Left hindlimb (tissue), 1 donor: ENCODE data around the gene ZFPM1.
"Not testable (repeated sequence)": the region's sequence is repeated elsewhere in the genome, so short reads cannot be mapped to it uniquely, and the experiment has no call there.

Source experiments
- DNase-seq: peaks from one replicate; pipeline ENCODE4 v3.0.0-alpha.2; 2018

ZFPM1 gene

DNA sequence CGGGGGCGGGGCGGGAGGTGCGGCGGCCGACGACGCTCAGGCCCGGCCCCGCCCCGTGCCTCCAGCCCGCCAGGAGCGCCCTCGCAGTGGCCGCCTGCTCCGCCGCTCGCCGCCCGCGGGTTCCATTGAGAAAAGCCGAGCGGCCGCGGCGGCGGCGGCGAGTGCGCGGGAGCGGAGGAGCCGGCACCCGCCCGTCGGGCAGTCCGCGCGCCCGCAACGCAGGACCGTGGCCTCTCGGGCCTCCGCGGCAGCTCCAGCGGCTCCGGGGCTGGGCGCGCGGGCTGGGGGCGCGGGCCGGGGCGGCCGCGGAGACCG, at the start of gene ZFPM1:
Gene ZFPM1 (plus strand): TSS at position 64 of the 315 bp plus-strand sequence. CDS start 359 bp downstream, outside the sequence.
- no peak for DNase-seq

DNA sequence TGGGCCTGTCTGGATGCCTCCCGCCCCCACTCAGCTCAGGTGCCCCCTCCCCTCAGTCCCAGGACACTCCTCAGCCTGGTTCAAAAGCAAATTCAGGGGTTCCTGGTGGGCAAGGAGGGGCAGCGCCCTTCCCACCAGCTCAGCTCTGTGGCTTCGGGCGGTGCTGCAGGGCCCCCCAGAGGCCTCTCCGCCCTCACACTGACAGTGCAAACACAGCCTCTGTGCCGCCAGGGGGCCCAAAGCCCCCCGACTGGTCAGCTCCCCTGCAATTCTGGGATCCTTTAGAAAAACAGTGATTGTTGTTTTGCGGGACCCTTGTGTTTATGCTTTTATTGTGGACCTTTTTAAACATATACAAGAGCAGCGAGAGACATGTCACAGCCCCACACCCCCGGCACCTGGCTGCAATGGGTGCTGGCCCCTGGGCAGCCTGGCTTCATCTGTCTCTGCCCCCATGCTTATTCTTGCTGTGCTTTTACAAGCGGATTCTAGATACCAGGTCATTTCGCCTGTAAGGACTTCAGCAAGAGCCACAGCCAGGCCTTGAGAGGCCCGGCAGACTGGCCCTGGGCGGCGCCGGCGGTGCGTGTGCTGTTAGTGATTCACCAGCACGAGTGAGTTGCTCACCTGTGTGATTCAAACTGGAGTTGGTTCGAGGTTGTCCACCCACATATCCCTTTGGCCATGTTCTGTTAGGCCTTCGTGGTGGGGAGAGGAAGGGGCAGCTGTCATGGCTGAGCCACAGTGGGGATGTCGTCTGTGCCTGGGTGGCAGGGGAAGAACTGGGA, 49.1 kb upstream of the ZFPM1 start:
- DNase-seq = no peak

DNA sequence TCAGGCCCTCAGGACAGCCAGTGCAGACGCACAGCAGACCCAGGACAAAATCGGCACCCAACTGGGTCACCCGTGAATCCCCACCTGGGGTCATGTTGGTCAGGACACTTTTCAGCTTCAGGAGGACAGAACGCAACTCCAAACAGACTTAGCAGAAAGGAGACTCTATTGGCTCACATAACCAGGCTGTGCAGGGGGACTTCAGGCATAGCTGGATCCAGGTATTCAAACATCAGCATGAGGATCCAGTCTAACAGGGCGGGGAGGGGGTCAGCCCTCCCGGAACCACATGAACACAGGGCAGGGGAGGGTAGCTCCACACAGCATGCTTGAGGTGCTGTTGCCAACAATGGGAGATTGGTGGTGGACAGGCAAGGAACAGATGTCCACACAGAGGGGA, 48.3 kb upstream of the ZFPM1 start:
- DNase-seq = no peak

DNA sequence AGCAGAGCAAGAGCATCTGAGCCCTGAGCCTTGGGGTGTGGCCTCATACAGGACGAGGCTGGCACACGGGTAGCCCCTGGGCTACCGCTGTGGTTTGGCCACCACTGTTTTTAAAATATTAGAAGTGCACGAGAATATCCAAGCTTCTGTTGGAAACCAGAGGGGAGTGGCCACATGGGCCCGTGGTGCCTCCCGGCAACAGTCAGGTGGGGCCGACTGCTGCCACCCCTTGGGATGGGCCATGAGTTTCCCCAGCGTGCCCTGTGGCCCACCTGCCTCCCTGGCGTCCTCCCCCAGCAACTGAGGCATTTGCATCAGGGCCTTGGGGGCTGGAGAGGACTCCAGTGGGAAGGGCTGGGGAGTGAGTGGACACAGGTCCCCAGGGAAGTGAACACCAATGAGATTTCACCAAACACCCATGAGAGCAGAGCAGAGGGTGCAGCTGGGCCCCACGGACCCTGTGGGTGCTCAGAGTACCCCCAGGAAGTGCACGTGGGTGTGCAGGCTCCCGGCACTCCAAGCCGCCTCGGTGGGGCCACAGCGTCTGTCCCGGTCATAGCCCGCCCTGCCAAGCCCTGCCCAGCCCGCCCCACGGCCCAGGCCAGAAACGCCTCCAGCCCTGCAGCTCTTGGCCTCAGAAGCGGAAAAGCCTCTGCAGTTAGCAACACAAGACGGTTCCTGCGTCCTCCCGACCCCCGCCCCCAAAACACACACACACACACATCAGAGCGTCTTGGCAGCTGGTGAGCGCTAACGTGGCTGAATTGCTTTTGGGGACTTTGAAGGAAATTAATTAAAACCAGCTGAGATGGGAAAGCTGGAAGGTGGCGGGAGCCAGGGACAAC, 47.6 kb upstream of the ZFPM1 start:
- DNase-seq = peak; percentile 93

DNA sequence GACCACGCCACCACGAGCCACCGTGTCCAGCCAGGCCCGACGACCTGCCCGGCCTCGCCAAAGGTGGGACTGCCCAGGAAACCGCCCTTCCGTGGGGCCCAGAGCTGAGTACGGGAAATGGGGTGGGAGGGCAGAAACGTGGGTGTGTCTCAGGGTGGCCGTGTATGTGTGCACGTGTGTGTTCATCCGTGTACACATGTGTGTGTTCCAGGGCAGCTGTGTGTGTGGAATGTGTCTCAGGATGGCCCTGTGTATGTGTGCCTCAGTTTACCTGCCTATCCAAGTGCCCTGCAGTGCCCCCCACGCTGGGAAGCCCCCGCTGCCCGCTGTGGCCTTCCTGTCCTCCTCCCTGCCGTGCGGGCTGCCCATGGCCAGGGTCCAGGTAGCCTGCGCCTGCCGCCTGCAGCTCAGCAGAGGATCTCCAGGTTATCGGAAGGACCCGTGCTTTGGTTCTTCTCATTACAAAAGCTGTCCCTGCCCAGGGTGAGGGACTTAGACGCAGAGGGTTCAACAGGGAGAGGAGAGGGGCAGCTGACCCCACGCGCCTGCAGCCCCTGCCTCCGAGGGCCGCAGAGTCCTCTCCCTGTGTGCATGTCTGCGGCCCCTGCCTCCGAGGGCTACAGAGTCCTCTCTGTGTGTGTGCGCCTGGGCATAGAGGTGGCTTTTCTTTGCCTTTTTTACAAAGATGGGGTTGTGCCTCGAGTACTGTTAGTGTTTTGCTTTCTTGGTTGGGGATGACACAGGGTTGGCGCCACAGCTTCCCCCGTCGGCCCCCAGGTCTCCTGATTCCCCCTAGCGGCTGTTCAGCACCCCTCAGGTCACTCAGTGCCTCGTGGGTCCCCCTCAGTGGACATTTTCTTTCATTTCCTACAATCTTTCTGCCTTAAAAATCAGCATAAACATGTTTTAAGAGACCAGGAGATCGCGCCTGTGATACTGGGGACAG, 46.7 kb upstream of the ZFPM1 start:
- peak; percentile 68 for DNase-seq

DNA sequence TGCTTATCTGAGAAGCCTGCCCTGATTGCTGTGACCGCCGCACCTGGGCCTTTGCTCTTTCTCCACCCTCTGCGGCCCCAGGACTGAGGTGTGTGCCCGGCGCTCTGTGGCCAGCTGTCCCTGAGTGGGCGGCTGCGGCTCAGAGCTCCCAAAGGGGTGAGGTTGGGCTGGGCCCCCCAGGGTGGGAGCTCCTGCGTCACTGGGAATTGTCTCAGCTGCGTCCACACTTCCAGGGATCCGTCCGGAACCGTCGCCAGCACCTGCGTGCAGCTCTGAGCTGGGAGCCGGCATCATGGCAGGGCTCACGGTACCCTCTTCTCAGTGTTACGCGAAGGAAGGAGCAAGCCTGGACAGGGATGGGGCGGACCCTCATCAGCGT, 46.0 kb upstream of the ZFPM1 start:
- DNase-seq = no peak

DNA sequence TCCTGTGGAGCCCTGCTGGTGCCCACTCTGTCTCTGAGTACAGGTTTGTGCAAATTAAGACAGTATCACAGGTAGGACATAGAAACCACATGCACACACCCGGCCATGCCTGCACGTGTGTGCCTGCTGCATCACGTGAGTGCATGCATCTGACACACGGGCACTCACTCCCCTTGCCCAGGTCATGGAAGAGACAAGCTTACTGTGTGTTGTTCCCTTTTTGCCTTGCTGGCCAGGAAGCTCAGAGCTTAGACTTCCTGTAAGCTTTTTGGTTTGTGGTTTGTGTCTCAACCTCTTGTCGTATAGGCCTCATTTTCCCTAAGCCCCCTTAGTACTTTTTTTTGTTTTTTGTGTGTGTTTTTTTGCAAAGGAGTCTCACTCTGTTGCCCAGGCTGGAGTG, 45.3 kb upstream of the ZFPM1 start:
- no peak for DNase-seq

DNA sequence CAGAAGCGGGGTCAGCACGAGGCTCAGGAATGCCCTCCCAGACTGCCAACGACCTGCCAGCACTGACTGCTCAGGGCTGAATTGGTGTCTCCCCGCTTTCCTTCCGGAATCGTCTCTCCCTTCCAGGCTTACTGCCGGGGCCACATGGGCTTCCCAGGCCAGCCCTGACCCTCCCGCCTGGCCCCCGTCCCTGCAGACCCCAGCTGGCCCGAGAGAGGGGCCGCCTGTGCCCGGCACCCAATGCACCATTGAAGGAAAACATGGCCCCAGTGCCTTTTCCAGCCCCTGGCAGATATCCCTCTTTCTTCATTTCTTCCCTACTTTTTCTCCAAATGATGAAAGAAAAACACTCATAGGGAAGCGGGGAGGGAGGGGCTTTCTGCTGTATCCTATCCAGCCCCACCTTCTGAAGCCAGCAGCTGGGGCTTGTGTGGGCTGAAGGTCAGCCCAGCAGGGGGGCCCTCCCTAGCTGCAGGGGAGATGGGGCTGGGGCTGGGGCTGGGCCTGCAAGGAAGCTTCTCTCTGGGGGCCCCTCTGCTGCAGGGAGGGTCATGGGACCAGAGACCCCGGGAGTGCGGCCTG, 44.4 kb upstream of the ZFPM1 start:
- no peak for DNase-seq

DNA sequence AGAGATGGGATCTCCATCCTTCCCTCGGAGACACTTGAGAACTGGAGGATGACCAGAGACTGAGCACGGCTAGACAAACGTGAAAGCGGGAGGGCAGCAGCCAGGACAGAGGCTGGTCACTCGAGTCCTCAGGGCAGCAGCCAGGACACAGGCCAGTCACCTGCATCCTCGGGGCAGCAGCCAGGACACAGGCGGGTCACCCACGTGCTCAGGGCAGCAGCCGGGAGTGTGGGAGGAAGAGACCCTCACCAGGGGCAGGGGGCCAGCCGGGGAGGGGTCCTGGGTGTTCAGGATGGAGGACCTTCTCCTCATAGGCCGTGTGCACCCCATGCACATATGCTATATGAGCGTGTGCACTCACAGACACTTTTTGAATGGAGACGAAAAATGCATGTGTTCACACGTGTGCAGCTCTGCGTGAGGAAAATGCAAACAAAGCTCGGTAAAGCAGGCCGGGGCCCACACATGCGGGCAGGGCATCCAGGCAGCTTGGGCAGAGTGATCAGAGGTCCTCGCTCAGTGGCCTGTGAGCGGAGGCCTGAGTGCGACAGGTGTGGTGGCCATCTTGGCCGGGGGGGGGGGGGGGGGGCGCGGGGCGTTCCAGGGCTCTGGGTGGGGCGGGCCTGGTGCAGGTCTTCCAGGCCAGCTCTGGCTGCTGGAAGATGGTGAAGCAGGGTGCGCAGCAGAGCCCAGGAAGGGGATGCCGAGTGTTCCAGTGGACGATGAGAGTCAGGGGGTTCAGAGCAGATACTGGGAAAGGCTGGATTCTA, 43.6 kb upstream of the ZFPM1 start:
- no peak for DNase-seq

DNA sequence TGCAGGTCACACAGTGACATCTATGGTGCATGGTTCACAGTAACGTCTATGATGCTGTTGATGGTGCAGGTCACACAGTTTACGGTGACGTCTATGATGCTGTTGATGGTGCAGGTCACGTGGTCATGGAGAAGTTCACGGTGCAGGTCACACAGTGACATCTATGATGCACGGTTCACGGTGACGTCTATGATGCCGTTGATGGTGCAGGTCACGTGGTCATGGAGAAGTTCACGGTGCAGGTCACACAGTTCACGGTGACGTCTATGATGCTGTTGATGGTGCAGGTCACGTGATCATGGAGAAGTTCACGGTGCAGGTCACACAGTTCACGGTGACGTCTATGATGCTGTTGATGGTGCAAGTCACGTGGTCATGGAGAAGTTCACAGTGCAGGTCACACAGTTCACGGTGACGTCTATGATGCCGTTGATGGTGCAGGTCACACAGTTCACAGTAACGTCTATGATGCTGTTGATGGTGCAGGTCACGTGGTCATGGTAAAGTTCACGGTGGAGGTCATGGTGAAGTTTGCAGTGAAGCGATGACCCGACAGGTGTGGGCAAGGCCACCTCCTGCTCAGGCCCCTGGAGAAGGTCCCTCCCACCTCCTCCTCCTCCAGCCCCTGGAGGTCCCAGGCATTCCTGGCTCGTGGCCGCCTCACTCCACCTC, 42.6 kb upstream of the ZFPM1 start:
- not testable (repeated sequence) for DNase-seq

DNA sequence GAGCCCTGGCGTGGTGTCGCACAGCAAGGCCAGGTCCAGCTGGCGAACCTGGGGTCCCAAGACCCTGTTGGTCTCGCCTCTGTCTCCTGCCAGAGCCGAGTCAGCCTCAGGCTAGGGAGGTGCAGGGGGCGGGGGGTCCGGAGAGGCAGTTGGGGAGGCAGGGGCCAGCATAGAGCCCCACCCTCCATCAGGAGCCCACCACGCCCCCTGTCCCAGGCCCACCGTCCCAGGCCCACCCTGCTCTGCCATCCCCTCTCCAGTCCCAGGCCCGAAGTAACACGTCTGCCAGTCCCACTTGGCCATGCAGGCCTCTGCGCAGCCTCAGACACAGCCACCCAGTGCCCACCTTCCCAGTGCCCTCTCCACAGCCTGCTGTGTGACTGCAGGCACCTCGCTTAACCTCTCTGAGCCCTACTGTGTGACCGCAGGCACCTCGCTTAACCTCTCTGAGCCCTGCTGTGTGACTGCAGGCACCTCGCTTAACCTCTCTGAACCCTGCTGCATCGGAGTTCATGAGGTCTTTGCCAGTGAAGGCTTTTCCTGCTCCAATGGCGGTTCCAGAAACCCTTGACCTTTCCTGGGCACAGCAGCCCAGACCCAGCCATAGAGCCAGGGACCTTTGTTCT, 41.0 kb upstream of the ZFPM1 start:
- no peak for DNase-seq

DNA sequence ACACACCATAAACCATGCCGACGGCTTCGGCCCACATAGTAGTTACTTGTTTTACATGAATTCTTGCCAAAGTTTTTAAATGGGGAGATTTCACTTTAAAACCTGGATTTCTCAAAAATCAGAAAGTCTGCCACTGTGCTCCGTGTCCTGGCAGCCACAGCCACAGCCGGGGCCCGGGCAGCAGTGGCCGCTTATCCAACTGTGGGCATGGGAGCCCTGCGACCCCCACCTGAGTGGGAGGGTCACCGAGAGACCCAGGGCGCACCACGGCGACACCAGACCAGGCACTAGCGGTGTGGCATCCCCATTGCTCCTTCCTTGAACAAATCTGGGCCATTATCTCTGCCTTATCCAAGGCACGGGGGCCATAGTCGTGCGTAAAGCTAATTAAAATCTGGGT, 40.3 kb upstream of the ZFPM1 start:
- DNase-seq = no peak

DNA sequence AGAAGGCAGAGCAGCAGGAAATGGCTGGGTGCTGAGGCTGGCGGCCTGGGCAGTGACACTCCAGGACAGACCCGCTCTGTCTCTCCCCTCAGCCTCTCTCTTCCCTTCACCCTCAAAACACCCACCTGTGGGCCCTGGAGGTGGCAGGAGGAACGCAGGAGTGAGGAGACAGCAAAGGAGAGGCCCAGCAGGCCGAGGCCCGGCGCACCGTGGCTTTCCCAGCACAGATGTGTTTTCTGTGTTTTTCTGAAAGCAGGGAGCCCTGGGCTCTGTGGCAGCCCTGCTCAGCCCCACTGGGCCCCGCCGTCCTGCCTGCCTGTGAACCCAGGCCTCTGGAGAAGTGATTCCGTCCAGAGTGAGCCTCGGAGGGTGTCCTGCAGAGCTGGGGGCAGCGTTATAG, 39.8 kb upstream of the ZFPM1 start:
- no peak for DNase-seq

DNA sequence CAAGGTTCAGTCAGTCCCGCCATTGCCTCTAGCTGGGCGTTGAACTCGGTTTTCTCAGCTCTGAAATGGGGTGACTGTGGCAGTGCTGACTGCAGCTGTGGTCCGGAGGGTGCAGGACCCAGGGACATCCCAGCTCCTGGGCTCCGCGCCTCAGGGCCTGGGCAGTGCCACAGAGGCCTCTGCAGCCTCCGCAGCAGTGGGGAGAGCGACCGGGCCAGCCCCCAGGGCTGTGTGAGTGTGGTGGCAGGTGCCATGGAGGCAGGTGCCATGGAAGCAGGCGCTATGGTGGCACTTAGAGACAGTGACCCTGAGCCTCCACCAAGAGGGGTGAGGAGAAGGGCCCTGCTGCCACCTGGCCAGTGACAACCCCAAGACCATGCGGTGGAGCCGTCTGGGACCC, 39.4 kb upstream of the ZFPM1 start:
- no peak for DNase-seq

DNA sequence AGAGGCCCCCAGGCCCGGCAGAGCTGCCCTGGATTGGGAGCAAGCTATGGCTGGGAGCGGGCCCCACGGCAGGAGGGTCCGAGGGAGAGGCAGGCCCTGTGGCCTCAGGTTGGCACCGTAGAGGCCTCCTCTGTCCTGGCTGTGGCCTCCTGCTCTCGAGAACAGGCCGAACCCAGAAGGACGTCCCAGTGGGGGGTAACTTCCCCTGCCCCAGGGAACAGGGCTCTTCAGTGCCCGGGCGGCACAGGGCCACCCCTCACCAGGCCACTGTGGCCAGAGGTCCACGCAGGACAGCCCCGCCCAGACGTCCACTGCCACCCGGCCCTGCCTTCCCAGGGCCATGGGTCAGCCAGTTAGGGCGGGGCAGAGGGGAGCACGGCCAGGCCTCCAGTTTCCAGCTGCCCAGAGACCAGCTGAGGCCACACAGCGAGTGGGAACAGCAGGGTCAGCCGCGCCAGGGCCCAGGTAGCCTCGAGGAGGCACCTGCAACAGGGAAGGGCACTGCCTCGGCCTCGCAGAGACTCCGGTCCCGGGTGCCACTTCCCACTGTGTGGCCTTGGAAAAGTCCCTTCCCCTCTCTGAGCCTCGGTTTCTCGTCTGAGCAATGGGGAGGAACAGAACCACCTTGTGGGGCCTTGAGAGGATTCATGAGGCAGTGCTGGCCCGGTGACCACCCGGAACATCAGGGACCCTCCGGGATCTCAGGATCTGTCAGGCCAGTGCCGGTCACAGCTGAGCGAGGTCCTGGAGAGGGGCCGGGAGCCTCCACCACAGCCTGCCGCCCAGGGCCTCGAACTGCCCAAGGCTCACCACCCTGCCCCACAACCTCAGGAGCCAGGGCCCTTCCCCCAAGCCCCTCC, 38.3 kb upstream of the ZFPM1 start:
- no peak for DNase-seq

DNA sequence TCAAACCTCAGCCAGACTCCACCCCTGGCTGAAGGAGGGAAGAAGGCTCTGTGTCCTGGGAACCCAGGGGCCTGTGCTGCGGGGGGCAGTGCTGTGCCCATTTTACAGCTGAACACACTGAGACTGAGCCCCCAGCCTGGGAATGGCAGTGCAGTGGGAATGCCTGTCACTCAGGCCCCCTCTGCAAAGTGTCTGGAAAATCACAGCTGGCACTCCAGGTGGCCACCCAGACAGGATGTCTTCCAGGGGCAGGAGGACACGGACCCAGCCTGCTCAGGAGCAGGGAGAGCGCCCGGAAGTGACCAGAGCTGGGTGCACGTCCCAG, 37.7 kb upstream of the ZFPM1 start:
- no peak for DNase-seq

DNA sequence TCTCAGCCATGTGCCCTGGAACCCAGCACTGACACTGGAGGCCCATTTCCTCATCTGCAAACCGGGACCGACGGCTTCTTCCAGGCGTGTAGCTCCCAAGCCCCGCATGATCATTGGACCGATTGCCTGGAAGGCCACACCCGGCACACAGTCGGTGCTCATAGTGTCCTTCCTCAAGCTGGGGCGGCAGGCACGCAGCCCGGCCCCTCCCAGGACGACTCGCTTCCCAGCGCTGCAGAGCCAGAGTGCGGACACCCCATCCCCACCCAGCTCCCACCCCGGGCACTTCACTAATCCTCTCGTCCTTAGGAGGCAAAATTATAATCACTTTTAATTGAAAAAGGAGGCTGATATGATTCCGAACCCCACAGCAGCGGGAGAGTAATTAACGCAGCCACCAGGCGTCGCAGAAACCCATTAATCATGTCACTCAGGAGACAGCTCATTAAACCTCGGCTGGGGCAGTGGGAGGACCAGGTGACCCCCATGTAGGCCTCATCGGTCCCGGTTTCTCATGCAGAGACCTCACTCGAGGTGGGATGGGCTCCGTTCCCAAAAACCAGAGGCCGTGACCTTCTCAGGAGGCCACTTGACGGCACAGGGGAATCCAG, 37.3 kb upstream of the ZFPM1 start:
- DNase-seq = no peak

DNA sequence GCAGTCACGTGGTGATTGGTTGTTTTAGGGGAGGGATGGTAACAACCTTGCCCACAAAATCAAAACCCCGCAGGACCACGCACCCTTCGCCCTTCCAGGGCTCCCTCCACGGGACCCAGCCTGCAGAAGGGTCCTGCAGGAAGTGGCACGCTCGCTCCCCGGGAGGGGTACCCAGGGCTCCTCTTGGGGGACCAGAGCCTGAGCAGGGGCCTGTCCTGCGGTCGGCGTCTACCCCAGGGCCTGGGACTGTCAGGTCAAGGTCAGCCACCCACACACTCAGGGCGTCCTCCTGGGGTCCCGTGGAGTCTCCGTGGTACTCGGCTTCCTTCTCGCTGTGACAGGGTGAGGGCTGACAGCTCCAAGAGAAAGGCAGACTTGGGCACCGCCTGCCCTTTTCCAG, 36.4 kb upstream of the ZFPM1 start:
- DNase-seq = no peak

DNA sequence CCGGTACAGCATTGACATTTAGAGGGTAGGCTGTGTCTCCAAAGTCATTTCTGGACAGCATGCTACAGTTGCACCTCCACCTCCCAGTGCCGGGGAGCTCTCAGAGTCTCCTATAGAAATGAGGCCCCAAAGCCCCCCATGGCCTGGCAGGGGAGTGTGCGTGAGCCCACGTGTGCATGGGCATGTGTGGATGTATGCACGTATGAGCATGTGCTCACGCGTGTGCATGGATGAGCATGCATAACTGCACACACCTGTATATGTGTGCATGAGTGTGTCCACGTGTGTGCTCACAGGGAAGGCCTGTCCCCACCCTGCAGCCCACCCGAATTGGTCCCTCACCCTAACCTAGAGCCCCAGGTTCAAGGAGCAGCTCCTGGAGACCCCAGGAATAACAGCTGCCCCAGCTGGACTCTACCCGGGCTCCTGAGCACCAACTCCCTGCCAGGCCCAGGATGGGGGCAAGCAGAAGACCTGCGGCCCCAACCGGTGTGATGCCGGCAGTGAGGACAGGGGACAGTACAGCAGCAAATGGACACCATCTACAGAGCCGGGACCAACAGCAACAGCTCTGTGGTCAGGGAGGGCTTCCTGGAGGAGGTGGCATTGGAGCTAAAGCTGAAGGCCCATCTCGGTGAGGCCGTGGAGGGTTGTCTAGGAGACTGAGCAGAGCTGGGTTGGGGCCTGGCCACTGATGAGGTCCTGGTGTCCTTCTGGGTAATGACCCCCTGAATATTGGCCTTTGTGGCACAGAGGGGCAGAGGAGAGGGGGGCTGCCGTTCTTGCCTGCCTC, 35.2 kb upstream of the ZFPM1 start:
- DNase-seq = no peak
